Skeletal muscle satellite cell (primary cell): ENCODE results near the gene CTU2.

Experiments used
- H3K27me3 ChIP-seq: 2 replicates; pipeline ENCODE4 v1.7.0; 2013; ENCODE audit warnings: low read length; ENCODE audit not compliant: control insufficient read depth, insufficient read depth
- H3K36me3 ChIP-seq: 2 replicates; pipeline ENCODE4 v1.7.0; 2013; ENCODE audit warnings: mild to moderate bottlenecking, control low read depth, low read length; ENCODE audit not compliant: insufficient read depth
- H3K4me1 ChIP-seq: 2 replicates; pipeline ENCODE4 v1.7.0; 2013; ENCODE audit warnings: low read length; ENCODE audit not compliant: control insufficient read depth, insufficient read depth
- H3K4me2 ChIP-seq: 2 replicates; pipeline ENCODE4 v1.7.0; 2013; ENCODE audit warnings: mild to moderate bottlenecking, low read length
- H3K4me3 ChIP-seq: 2 replicates; pipeline ENCODE4 v1.7.0; 2013; ENCODE audit warnings: low read length
- H3K9ac ChIP-seq: 2 replicates; pipeline ENCODE4 v1.7.0; 2013; ENCODE audit warnings: mild to moderate bottlenecking, low read depth, low read length, moderate library complexity
- H3K9me3 ChIP-seq: replicated peaks from 2 replicates; pipeline ENCODE4 v1.7.0; 2013; ENCODE audit warnings: mild to moderate bottlenecking, control low read depth, low read length

CTU2 gene

DNA sequence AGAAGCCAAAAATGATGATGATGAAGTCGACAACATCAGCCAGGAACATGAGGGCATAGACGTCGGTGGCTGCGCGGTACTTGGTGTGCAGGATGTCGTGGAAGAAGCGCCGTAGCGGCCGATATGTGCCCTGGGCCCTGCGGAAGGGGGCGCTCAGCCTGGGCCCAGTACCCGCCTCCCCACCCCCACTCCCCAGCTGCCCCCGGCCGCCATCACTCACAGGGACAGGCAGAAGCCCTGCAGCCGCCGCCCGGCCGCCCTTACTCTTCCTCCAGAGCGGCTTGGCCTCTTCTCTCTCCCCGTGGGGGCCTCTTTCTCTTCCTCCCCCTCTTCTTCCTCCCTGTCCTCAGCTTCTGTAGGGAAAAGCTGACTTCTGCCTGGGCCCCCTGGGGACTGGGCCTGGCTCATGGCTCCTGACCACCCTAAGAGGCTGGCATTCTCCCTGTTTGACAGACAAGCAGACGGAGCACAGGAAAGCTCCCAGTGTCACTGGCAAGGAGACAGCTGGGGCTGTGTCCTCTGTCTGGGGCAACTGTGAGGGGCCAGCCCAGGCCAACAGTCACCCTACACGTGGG, 14.2 kb downstream of the CTU2 start:
- Histone ChIP-seq H3K9ac (no peak overlapping the region), H3K4me1 (no peaks in the 10 kb centered on the region), H3K36me3 (peaks cover 96% of the 10 kb centered on the region), H3K4me3 (no peak overlapping the region), H3K27me3 (no peaks in the 10 kb centered on the region), H3K4me2 (no peak overlapping the region), H3K9me3 (no peaks in the 10 kb centered on the region)

DNA sequence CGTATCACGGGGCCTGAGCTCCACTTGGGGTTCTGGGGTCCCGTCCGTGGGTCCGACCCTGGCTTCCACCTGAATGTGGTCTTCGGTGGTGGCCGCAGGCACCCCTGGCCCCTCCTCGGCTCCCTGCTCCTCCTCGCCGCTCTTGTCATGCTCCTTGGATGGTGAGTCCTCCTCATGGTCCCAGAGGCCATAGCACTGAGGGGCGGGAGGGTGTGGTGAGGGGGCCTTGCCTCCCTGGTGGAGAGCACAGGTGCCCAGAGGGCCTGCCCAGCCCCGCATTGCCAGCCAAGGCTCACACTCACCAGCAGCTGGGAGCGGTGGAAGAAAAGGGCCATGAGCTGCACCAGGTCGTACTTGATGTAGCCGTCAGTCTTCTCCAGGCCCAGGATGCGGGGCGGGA, 14.9 kb downstream of the CTU2 start:
- H3K4me1 ChIP-seq, result no peaks in the 10 kb centered on the region
- no peaks in the 10 kb centered on the region for H3K27me3 ChIP-seq
- no peak overlapping the region for H3K4me2 ChIP-seq
- no peak overlapping the region for H3K9ac ChIP-seq
- peaks cover 95% of the 10 kb centered on the region for H3K36me3 ChIP-seq
- no peak overlapping the region for H3K4me3 ChIP-seq
- H3K9me3 ChIP-seq, result no peaks in the 10 kb centered on the region

DNA sequence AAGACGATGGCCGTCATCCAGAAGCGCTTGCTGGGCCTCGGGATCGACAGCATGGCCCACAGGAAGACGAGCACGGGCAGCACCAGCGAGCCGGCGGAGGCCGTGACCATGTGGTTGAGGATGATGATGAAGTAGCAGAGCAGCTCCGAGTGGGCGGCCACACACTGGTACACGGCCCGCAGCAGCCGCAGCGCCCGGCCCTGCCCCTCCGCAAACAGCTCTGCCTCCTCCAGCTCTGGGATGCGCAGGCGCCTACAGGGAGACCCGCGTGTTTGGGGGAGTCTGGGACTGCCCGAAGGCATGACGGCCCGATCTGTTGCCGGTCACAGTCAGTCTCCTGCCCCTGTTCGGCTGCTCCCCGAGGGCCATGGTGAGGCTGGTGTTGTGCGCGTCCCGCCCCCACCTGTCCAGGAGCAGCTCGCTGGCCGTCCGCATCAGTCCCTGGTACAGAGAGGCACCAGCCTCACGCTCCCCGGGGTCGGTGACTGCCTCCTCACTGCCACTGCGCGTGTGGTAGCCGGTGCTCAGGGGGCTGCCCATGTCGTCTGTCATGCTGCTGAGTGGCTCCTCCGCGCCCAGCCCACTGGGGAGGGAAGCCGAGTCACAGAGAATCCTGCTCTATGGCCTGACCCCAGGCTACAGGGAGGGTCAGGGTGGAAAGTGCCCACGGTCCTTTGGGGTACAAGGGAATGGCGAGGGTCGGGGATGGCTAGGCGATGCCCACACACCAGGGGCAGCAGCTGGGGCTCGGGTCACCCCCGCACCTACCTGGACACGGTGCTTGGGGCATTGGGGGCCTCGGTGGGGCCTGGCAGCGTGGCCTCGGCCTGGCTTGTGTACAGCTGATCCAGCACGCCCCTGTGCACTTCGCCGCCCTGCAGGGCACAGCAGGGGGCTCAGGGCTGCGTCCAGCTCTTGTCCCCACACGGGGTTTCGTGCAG, 15.8 kb downstream of the CTU2 start:
- no peaks in the 10 kb centered on the region for H3K4me1 ChIP-seq
- H3K4me3 ChIP-seq, result no peak overlapping the region
- H3K27me3 ChIP-seq, result no peaks in the 10 kb centered on the region
- H3K9ac ChIP-seq, result no peak overlapping the region
- H3K4me2 ChIP-seq, result no peak overlapping the region
- no peaks in the 10 kb centered on the region for H3K9me3 ChIP-seq
- peaks cover 94% of the 10 kb centered on the region for H3K36me3 ChIP-seq

DNA sequence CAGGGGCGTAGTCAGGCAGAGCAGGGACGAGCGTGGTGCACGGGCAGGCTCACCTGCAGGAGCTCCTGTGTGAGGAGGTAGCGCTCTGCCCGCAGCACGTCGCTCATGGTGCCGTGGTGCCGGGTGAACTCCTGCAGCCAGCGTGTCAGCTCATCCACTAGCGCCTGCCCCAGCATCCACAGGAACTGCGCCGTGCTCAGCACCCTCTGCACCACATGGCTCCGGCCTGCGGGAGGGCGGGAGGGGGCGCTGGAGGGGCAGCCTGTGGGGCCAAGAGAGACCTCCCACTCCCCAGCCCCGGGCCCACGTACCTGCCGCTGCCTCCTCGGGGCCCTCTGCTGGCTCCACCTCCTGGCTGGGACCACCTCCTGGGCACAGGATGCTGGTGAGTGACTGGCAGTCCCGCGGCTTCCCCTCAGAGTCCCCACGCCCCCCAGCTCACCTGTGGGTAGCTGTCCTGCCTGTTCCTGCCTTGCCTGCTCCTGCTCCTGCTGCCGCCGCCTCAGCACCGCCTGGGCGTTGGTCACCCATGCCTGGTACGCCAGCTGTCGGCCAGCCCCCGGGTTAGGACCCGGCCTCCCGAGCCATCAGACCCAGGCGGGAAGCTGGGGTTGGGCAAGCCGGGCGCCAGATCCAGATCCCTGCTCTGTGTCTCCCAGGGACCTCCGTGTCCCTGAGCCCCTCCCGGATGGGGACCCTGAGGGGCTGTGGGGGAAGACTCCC, 16.6 kb downstream of the CTU2 start:
- peaks cover 94% of the 10 kb centered on the region for H3K36me3 ChIP-seq
- no peak overlapping the region for H3K4me3 ChIP-seq
- H3K9me3 ChIP-seq, result no peaks in the 10 kb centered on the region

DNA sequence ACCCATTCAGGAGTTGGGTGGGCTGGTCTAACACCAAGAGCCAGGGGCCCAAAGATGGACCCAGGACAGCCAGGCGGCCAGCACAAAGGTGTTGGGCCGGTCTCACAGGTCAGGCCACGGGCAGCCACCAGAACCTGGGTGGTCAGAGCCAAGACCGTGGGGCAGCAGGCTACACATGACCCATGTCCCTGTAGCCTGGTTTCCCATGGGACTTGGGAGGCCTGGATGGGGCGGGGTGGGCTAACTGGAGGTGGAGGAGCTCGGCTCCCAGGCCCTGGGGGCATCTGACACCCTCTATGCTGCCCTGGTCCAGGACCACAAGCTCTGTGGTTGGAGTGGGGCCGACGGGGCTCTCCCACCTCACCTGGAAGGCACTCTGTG, 17.2 kb downstream of the CTU2 start:
- peaks cover 91% of the 10 kb centered on the region for H3K36me3 ChIP-seq
- no peaks in the 10 kb centered on the region for H3K27me3 ChIP-seq
- no peaks in the 10 kb centered on the region for H3K4me1 ChIP-seq
- H3K9me3 ChIP-seq, result no peaks in the 10 kb centered on the region
- H3K4me3 ChIP-seq, result no peak overlapping the region
- H3K4me2 ChIP-seq, result no peak overlapping the region
- no peak overlapping the region for H3K9ac ChIP-seq

More for the DNA sequence above, 16.6 kb downstream of the CTU2 start:
- H3K4me1 ChIP-seq, result no peaks in the 10 kb centered on the region
- H3K4me2 ChIP-seq, result no peak overlapping the region
- no peaks in the 10 kb centered on the region for H3K27me3 ChIP-seq
- H3K9ac ChIP-seq, result no peak overlapping the region

DNA sequence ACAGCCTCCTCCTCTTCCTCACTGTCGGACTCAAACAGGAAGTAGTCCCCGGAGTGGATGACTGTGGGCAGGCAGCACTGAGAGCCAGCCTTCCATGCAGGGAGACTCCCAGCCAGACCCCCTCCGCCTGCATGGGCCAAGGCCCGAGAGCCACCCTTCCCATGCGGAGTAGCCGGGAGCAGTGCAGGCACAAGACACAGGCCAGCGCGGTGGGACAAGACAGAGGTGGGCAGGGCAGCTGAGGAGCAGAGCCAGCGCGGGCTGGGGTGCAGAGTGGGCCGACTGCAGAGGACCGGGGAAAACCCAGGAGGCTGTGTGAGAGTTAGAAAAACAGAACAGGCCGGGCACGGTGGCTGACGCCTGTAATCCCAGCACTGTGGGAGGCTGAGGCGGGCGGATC, 17.6 kb downstream of the CTU2 start:
- Histone ChIP-seq H3K9ac (no peak overlapping the region), H3K9me3 (no peaks in the 10 kb centered on the region), H3K36me3 (peaks cover 87% of the 10 kb centered on the region), H3K4me1 (no peaks in the 10 kb centered on the region), H3K27me3 (no peaks in the 10 kb centered on the region), H3K4me3 (no peak overlapping the region), H3K4me2 (no peak overlapping the region)

DNA sequence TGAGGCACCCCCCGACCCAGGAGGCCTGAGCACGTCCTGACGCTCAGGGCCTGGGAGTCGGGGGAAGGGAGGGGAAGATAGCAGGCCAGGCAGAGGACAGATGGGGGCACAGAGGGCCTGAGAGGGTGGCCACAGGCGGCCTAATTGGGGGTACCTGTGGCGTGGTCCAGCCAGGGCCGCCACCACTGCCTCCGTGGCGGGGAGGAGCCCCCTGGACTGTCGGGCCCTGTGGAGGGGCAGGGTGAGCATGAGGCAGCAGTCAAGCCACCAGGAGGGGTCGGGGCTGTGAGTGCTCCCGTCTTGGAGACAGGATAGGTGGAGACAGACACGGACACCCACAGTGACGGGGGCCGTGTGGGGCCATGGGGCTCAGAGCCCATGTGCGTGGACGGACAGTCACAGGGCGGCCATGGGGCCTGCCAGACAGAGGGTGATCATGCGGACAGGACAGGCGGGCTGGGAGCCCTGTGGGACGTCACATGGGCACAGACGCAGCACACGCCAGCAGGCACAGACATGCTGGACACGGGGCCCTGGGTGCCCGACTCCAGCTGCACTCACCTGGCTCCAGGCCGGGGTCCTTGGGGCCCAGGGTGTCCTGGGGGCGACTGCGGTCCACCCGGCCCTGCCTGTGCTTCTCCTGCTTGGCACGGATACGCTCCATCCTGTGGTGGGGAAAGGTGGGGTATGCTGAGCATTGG, 18.7 kb downstream of the CTU2 start:
- Histone ChIP-seq H3K36me3 (peaks cover 80% of the 10 kb centered on the region), H3K27me3 (no peaks in the 10 kb centered on the region), H3K9me3 (no peaks in the 10 kb centered on the region), H3K4me2 (no peak overlapping the region), H3K9ac (no peak overlapping the region), H3K4me3 (no peak overlapping the region), H3K4me1 (no peaks in the 10 kb centered on the region)

DNA sequence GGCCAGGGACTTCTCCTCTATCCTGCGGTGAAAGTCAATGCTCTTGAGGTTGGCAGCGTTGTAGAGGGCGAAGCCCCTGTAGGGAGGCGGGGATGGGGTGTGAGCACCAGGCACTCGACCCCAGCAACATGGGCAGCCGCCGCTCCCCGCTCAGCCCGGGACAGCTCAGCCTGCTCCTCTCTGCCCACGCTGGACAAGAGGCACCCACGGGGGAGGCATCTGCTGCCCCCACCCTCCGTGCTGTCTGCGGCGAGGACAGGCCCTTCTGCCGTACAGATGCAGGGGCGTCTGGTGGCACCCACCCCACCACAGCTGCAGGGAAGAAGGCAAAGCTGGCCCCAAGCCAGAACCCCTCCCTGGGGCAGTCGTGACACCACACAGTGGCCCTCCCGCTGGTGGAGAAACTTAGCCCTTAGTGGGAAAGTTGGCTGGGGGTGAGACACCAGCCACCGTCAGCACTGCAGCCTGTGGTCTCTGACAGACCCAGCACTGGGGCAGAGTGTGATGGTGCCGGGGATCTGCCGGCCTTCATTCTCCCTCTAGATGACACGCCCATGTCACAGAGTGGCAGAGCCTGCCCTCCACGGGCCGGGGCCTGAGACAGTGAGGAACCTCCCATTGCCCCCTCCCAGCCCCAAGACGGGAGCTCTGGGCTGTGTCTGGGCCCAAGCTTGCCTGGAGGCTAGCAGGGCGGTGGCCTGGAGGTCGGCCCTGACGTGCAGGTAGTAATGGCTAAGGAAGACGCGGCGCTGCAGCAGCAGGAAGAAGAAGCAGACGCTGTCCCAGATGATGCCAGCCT, 19.5 kb downstream of the CTU2 start:
- H3K36me3 ChIP-seq, result peaks cover 79% of the 10 kb centered on the region
- H3K9ac ChIP-seq, result no peak overlapping the region
- no peak overlapping the region for H3K4me3 ChIP-seq
- no peaks in the 10 kb centered on the region for H3K4me1 ChIP-seq
- no peaks in the 10 kb centered on the region for H3K9me3 ChIP-seq
- no peaks in the 10 kb centered on the region for H3K27me3 ChIP-seq
- no peak overlapping the region for H3K4me2 ChIP-seq

DNA sequence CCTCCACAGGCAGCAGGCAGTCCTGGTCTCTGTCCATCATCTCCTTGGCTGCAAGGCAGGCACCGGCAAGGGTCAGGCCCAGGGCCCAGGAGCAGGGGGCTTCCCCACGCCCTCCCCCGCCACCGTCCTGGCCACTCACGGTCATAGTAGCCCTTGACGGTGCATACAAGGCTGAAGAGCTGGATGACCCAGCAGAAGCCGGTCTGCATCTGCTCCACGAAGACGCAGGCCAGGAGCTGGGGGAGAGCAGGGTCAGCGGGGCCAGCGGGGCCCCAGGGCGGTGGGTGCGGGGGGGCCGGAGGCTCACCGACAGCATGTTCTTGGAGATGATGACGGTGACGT, 20.1 kb downstream of the CTU2 start:
- no peaks in the 10 kb centered on the region for H3K9me3 ChIP-seq
- H3K9ac ChIP-seq, result no peak overlapping the region
- no peaks in the 10 kb centered on the region for H3K27me3 ChIP-seq
- H3K36me3 ChIP-seq, result peaks cover 79% of the 10 kb centered on the region
- H3K4me2 ChIP-seq, result no peak overlapping the region
- H3K4me1 ChIP-seq, result no peaks in the 10 kb centered on the region
- no peak overlapping the region for H3K4me3 ChIP-seq

DNA sequence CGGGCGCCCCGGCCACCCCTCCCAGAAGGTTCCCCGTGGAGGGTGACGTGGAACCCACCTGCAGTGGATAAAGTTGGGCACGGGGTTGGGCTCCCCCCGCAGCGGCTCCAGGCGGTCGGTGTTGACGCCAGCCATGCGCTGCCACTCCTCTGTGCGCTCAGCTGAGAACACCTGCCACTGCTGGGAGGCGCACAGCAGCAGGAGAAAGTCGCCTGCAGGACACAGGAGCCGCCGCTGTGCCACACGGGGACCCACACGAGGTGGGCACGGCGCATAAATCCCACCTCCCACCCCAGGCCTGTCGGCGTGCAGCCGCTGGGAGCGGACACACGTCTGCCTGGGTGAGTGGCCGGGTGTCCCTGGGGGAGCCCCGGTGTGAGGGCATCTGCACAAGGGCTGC, 20.7 kb downstream of the CTU2 start:
- H3K4me1 ChIP-seq, result no peaks in the 10 kb centered on the region
- no peak overlapping the region for H3K9ac ChIP-seq
- no peaks in the 10 kb centered on the region for H3K9me3 ChIP-seq
- no peak overlapping the region for H3K4me2 ChIP-seq
- no peak overlapping the region for H3K4me3 ChIP-seq
- no peaks in the 10 kb centered on the region for H3K27me3 ChIP-seq
- peaks cover 76% of the 10 kb centered on the region for H3K36me3 ChIP-seq

DNA sequence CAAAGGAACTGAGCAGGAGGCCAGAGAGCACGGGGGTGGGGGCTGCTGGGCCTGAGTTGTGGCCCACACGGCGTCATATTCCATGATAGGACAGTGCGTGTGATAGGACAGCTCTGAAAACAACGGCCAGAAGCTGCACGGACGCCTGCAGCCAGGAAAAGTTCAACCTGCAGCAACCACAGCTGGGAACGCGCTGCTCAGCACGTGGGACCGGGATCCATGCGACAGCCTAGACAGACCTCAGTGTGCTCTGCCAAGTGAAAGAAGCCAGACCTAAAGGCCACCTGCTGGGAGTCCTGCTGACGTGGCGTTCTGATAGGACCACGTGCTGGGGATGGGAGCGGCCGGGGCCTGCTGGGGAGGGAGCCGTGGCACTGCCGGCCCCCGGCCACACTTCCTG, 21.6 kb downstream of the CTU2 start:
- Histone ChIP-seq H3K36me3 (peaks cover 77% of the 10 kb centered on the region), H3K9ac (no peak overlapping the region), H3K4me3 (no peak overlapping the region), H3K4me1 (no peaks in the 10 kb centered on the region), H3K4me2 (no peak overlapping the region), H3K9me3 (no peaks in the 10 kb centered on the region), H3K27me3 (no peaks in the 10 kb centered on the region)
